A549 treated with CpdA at 1 μM for 4 hours (cell line): ENCODE results near the gene MROH8. TPM values are rescaled to one million over a fixed set of nuclear protein-coding genes. Genes with fewer than 3 reads are reported as not detected.

ENCODE experiments used
- total RNA-seq: library from RNA; stranded (reverse); fragments of 200-300 nt; extraction: Qiagen RNA extraction; gene quantifications from 5 replicates; pipeline ENCODE4 v1.2.3, GENCODE V29; 2022; ENCODE audit warnings: low read depth

Gene MROH8
- 0.79 to 1.3 TPM (median 0.96 TPM) in 5 replicates for total RNA-seq

GRCh38 chr20:37178839-37179682 is at the start of gene MROH8, which contains the start of gene RPN2:
Gene MROH8, minus strand, starts transcription at chr20:37179548.
Gene RPN2, plus strand, starts transcription at chr20:37179330. Its CDS starts 27 bp downstream, at chr20:37179357.

GRCh38 chr20:37095599-37096414 is 83.5 kb downstream of the MROH8 start, which contains the start of gene RBL1:
Gene RBL1, minus strand, starts transcription at chr20:37095997. Its CDS starts 69 bp downstream, at chr20:37095928.

Other genes with a start within 250 kb of the MROH8 start
- 6.4 to 8.5 TPM (median 7.0 TPM) in 5 replicates for gene SAMHD1, start 227.8 kb downstream of the MROH8 start, total RNA-seq
- 9.7 to 12.2 TPM (median 10.1 TPM) in 5 replicates for gene RBL1, start 83.6 kb downstream of the MROH8 start, total RNA-seq
- gene RPN2, start 218 bp downstream of the MROH8 start, total RNA-seq, result 258 to 278 TPM (median 272 TPM) in 5 replicates
- gene GHRH, start 82.3 kb upstream of the MROH8 start, total RNA-seq, result not detected in 5 replicates
- gene MANBAL, start 110.1 kb upstream of the MROH8 start, total RNA-seq, result 77.7 to 107 TPM (median 103 TPM) in 5 replicates
- 157 to 196 TPM (median 195 TPM) in 5 replicates for gene SRC, start 166.6 kb upstream of the MROH8 start, total RNA-seq